Measurements from ENCODE around the gene RBCK1. TPM values are rescaled to one million over a fixed set of nuclear protein-coding genes. Genes with fewer than 3 reads are reported as not detected.
A peak's percentile ranks its signal among the peaks of the same experiment; 100 is the strongest.

RBCK1 gene
- total RNA-seq, 1 donor from 2014 or later: 55.2 TPM

- peak; percentile 13 for ATAC-seq
Observed at GRCh38 chr20:418858-419365, 10.8 kb downstream of the RBCK1 start.

GRCh38 chr20:419556-420165 lies 11.6 kb downstream of the RBCK1 start:
- peak; percentile 82 for ATAC-seq

- ATAC-seq: no peak
Observed at GRCh38 chr20:420166-420620, 12.1 kb downstream of the RBCK1 start.

- ATAC-seq: peak; percentile 39
Observed at GRCh38 chr20:420721-421574, 12.8 kb downstream of the RBCK1 start.

GRCh38 chr20:421685-422250 lies 13.7 kb downstream of the RBCK1 start:
- ATAC-seq: no peak

GRCh38 chr20:426566-426965 lies 18.5 kb downstream of the RBCK1 start:
- ATAC-seq: no peak

- ATAC-seq: no peak
Observed at GRCh38 chr20:427401-427800, 19.3 kb downstream of the RBCK1 start.

- ATAC-seq: no peak
Observed at GRCh38 chr20:427849-428657, 20.0 kb downstream of the RBCK1 start.

GRCh38 chr20:428658-429200 lies 20.6 kb downstream of the RBCK1 start:
- ATAC-seq: no peak

- no peak for ATAC-seq
Observed at GRCh38 chr20:430091-430999, 22.2 kb downstream of the RBCK1 start.

- peak; percentile 42 for ATAC-seq
Observed at GRCh38 chr20:431012-431904, 23.2 kb downstream of the RBCK1 start.

- no peak for ATAC-seq
Observed at GRCh38 chr20:432208-432607, 24.1 kb downstream of the RBCK1 start.

GRCh38 chr20:432677-433299 lies 24.7 kb downstream of the RBCK1 start:
- ATAC-seq: no peak

GRCh38 chr20:433300-433975 lies 25.3 kb downstream of the RBCK1 start:
- peak; percentile 75 for ATAC-seq

GRCh38 chr20:434221-434620 lies 26.1 kb downstream of the RBCK1 start:
- no peak for ATAC-seq

- no peak for ATAC-seq
Observed at GRCh38 chr20:434661-435419, 26.7 kb downstream of the RBCK1 start.

GRCh38 chr20:435558-435957 lies 27.5 kb downstream of the RBCK1 start:
- no peak for ATAC-seq

- ATAC-seq: no peak
Observed at GRCh38 chr20:436476-436875, 28.4 kb downstream of the RBCK1 start.

Data from esophagus mucosa (tissue), 1 donor.